IMR-90 (cell line): ENCODE measurements around the gene RAB39B. TPM values are rescaled to one million over a fixed set of nuclear protein-coding genes. Genes with fewer than 3 reads are reported as not detected.

Source experiments
- ATAC-seq: fragments of 200-7000 bp; cut with Tn5 transposase; 2 replicates; pipeline ENCODE4 v1.9.1; 2020; ENCODE audit warnings: low read depth, mild to moderate bottlenecking, moderate library complexity
- BruUV-seq: library from RNA; stranded (reverse); fragments of 400-500 nt; replicated peaks from 2 replicates; lab custom pipeline; 2021; lab: Mats Ljungman, UMichigan
- CTCF ChIA-PET: fragments of 300-600 bp; formaldehyde crosslinking; extraction: SDS; loops from one replicate; lab custom pipeline; 2021; ENCODE audit warnings: antibody characterized with exemption; lab: Yijun Ruan, JAX
- POLR2A ChIA-PET: fragments of 300-600 bp; sonication (Branson Sonifier 250); formaldehyde crosslinking; loops from one replicate; lab custom pipeline; 2022; ENCODE audit warnings: antibody characterized with exemption; ENCODE audit not compliant: unreplicated experiment; lab: Charles Lee
- DNase-seq: peaks from one replicate; pipeline ENCODE4 v3.0.0; 2013
- H2AFZ ChIP-seq: replicated peaks from 2 replicates; pipeline ENCODE3; 2013; ENCODE audit warnings: low read length, mild to moderate bottlenecking; ENCODE audit not compliant: poor library complexity
- H2AK5ac ChIP-seq: 2 replicates; pipeline ENCODE4 v1.6.1; 2013; ENCODE audit warnings: low read depth, low read length, inconsistent platforms
- H2AK9ac ChIP-seq: replicated peaks from 2 replicates; pipeline ENCODE3; 2013; ENCODE audit warnings: mild to moderate bottlenecking, low read depth, low read length, moderate library complexity; ENCODE audit not compliant: poor library complexity
- H2BK120ac ChIP-seq: 2 replicates; pipeline ENCODE4 v1.6.1; 2013; ENCODE audit warnings: low read depth, low read length, inconsistent platforms
- H2BK15ac ChIP-seq: 3 replicates; pipeline ENCODE4 v1.6.1; 2013; ENCODE audit warnings: low read depth, low read length, inconsistent platforms
- H2BK20ac ChIP-seq: 2 replicates; pipeline ENCODE4 v1.6.1; 2013; ENCODE audit warnings: low read depth, mild to moderate bottlenecking, inconsistent platforms, low read length, moderate library complexity
- H2BK5ac ChIP-seq: 2 replicates; pipeline ENCODE4 v1.6.1; 2013; ENCODE audit warnings: mild to moderate bottlenecking, low read depth, low read length, inconsistent platforms; ENCODE audit not compliant: poor library complexity, severe bottlenecking
- H3K14ac ChIP-seq: replicated peaks from 2 replicates; pipeline ENCODE4 v1.6.1; 2013; ENCODE audit warnings: low read depth, low read length, inconsistent platforms
- H3K18ac ChIP-seq: 2 replicates; pipeline ENCODE4 v1.6.1; 2013; ENCODE audit warnings: low read depth, low read length, control low read depth
- H3K23ac ChIP-seq: 2 replicates; pipeline ENCODE4 v1.6.1; 2013; ENCODE audit warnings: low read depth, low read length, inconsistent platforms
- H3K27ac ChIP-seq: 2 replicates; pipeline ENCODE4 v1.5.1; 2013; ENCODE audit warnings: mild to moderate bottlenecking, control low read depth, low read length; ENCODE audit not compliant: insufficient read depth
- H3K27me3 ChIP-seq: 2 replicates; pipeline ENCODE4 v1.6.1; 2013; ENCODE audit warnings: low read length; ENCODE audit not compliant: control insufficient read depth, insufficient read depth
- H3K36me3 ChIP-seq: 2 replicates; pipeline ENCODE4 v1.6.1; 2013; ENCODE audit warnings: low read length, mixed read lengths; ENCODE audit not compliant: control insufficient read depth, insufficient read depth
- H3K4ac ChIP-seq: 2 replicates; pipeline ENCODE4 v1.6.1; 2013; ENCODE audit warnings: low read depth, low read length, inconsistent platforms
- H3K4me1 ChIP-seq: 2 replicates; pipeline ENCODE4 v1.6.1; 2013; ENCODE audit warnings: low read length, mixed read lengths; ENCODE audit not compliant: control insufficient read depth, insufficient read depth
- H3K4me2 ChIP-seq: 2 replicates; pipeline ENCODE4 v1.6.1; 2013; ENCODE audit warnings: low read depth, mild to moderate bottlenecking, control low read depth, low read length, moderate library complexity
- H3K4me3 ChIP-seq: 2 replicates; pipeline ENCODE4 v1.5.1; 2013; ENCODE audit warnings: low read depth, mild to moderate bottlenecking, control low read depth, low read length, moderate library complexity; ENCODE audit not compliant: insufficient read depth
- H3K56ac ChIP-seq: 2 replicates; pipeline ENCODE4 v1.6.1; 2013; ENCODE audit warnings: low read length, inconsistent platforms; ENCODE audit not compliant: insufficient read depth; ENCODE audit errors: extremely low read depth
- H3K79me1 ChIP-seq, 2 experiments: 2 replicates each; pipeline ENCODE4 v1.6.1; 2013; ENCODE audit warnings: low read length in 2 of 2, inconsistent platforms in 1 of 2, low read depth in 1 of 2
- H3K9ac ChIP-seq: 2 replicates; pipeline ENCODE4 v1.6.1; 2013; ENCODE audit warnings: low read depth, low read length, control low read depth
- H3K9me1 ChIP-seq: 2 replicates; pipeline ENCODE4 v1.6.1; 2013; ENCODE audit warnings: low read length, inconsistent platforms; ENCODE audit not compliant: insufficient read depth
- H3K9me3 ChIP-seq: 2 replicates; pipeline ENCODE4 v1.6.1; 2013; ENCODE audit warnings: low read length; ENCODE audit not compliant: control insufficient read depth, insufficient read depth
- H4K20me1 ChIP-seq: 2 replicates; pipeline ENCODE4 v1.6.1; 2013; ENCODE audit warnings: low read length, inconsistent platforms; ENCODE audit not compliant: insufficient read depth
- H4K5ac ChIP-seq: 2 replicates; pipeline ENCODE4 v1.6.1; 2013; ENCODE audit warnings: mild to moderate bottlenecking, low read depth, low read length, control low read depth
- H4K8ac ChIP-seq, 2 experiments: 2 replicates each; pipeline ENCODE4 v1.6.1; 2013; ENCODE audit warnings: low read depth in 2 of 2, low read length in 2 of 2, control low read depth in 1 of 2, inconsistent platforms in 1 of 2
- H4K91ac ChIP-seq: 2 replicates; pipeline ENCODE4 v1.6.1; 2013; ENCODE audit warnings: low read depth, low read length, inconsistent platforms; ENCODE audit not compliant: insufficient read depth
- BHLHE40 ChIP-seq: fragments of 150-350 bp; IDR thresholded peaks from 2 replicates; pipeline ENCODE4 v1.6.1; 2016; ENCODE audit warnings: mild to moderate bottlenecking, low read depth, low read length
- CEBPB ChIP-seq: IDR thresholded peaks from 2 replicates; pipeline ENCODE4 v1.6.1; 2012; ENCODE audit warnings: low read depth, low read length, improper control_type of control experiment
- CHD1 ChIP-seq: IDR thresholded peaks from 2 replicates; pipeline ENCODE4 v1.6.1; 2012; ENCODE audit warnings: low read depth, low read length, improper control_type of control experiment
- CTCF ChIP-seq: conservative IDR thresholded peaks from 2 replicates; pipeline ENCODE4 v1.5.1; 2012; ENCODE audit warnings: mild to moderate bottlenecking, low read depth, low read length, improper control_type of control experiment
- ELK1 ChIP-seq: fragments of 150-350 bp; IDR thresholded peaks from 2 replicates; pipeline ENCODE4 v1.6.1; 2016; ENCODE audit warnings: low read depth, mild to moderate bottlenecking, low read length, moderate library complexity, borderline replicate concordance
- FOS ChIP-seq: fragments of 150-350 bp; IDR thresholded peaks from 2 replicates; pipeline ENCODE4 v1.6.1; 2016; ENCODE audit warnings: low read depth, low read length
- MAFK ChIP-seq: IDR thresholded peaks from 2 replicates; pipeline ENCODE4 v1.6.1; 2012; ENCODE audit warnings: low read depth, low read length, improper control_type of control experiment
- MAZ ChIP-seq: IDR thresholded peaks from 2 replicates; pipeline ENCODE4 v1.6.1; 2012; ENCODE audit warnings: low read depth, mild to moderate bottlenecking, low read length, improper control_type of control experiment, moderate library complexity, borderline replicate concordance
- MXI1 ChIP-seq: IDR thresholded peaks from 2 replicates; pipeline ENCODE4 v1.6.1; 2012; ENCODE audit warnings: low read depth, mild to moderate bottlenecking, low read length, moderate library complexity, borderline replicate concordance
- POLR2A ChIP-seq: IDR thresholded peaks from 2 replicates; pipeline ENCODE4 v1.6.1; 2012; ENCODE audit warnings: mild to moderate bottlenecking, low read depth, low read length
- RAD21 ChIP-seq: IDR thresholded peaks from 2 replicates; pipeline ENCODE4 v1.6.1; 2012; ENCODE audit warnings: low read length, improper control_type of control experiment
- RCOR1 ChIP-seq: IDR thresholded peaks from 2 replicates; pipeline ENCODE4 v1.6.1; 2012; ENCODE audit warnings: mild to moderate bottlenecking, low read length, improper control_type of control experiment; ENCODE audit not compliant: insufficient replicate concordance
- RFX5 ChIP-seq: IDR thresholded peaks from 2 replicates; pipeline ENCODE4 v1.8.0; 2012; ENCODE audit warnings: low read depth, mild to moderate bottlenecking, low read length, moderate library complexity
- SMC3 ChIP-seq: fragments of 150-350 bp; IDR thresholded peaks from 2 replicates; pipeline ENCODE4 v1.6.1; 2016; ENCODE audit warnings: low read depth, mild to moderate bottlenecking, antibody characterized with exemption, low read length, moderate library complexity
- USF2 ChIP-seq: fragments of 150-350 bp; IDR thresholded peaks from 2 replicates; pipeline ENCODE4 v1.6.1; 2017; ENCODE audit warnings: mild to moderate bottlenecking, antibody characterized with exemption, low read length, low read depth
- WGBS, 2 experiments: methylation state at CpG; one replicate each; pipeline versions ENCODE4 v1.1.5 to v1.1.7; 2013; ENCODE audit warnings: missing lambda C conversion rate in 2 of 2; ENCODE audit not compliant: insufficient read length in 1 of 2; ENCODE audit errors: extremely low coverage in 2 of 2; 5-methylcytosine and 5-hydroxymethylcytosine counted together
- dilution Hi-C: fragments of 300-500 bp; cut with HindIII; formaldehyde crosslinking; loops from one replicate; pipeline ENCODE4 v1.14.3; 2018; ENCODE audit warnings: low sequenced_read_pairs; ENCODE audit not compliant: unreplicated experiment
- in situ Hi-C: fragments of 300-500 bp; cut with MboI; formaldehyde crosslinking; loops from 3 replicates; pipeline ENCODE4 v1.14.3; 2019; ENCODE audit warnings: low sequenced_read_pairs, inconsistent platforms, mixed read lengths
- intact Hi-C: fragments of 100-400 bp; cut with micrococcal nuclease; formaldehyde crosslinking; loops from 2 replicates; pipeline ENCODE4 v1.10.0; 2022
- polyA plus RNA-seq, 3 experiments: library from polyadenylated mRNA; depleted of rRNA; stranded (reverse); fragments of >200 nt; gene quantifications; 2 replicates each; pipeline ENCODE4 v1.2.3, GENCODE V29; 2012; ENCODE audit warnings: low replicate concordance in 1 of 3
- total RNA-seq: library from RNA; depleted of rRNA; stranded (reverse); fragments of >200 nt; gene quantifications from 2 replicates; pipeline ENCODE4 v1.2.3, GENCODE V29; 2012

Gene RAB39B
- total and polyA plus RNA-seq, 2 of the 4 experiments (the other 2 are of a cell fraction): 0.29 to 0.54 TPM

- no peak overlapping the region for H3K18ac ChIP-seq
- H2BK5ac ChIP-seq: no peak overlapping the region
- H2BK15ac ChIP-seq: no peak overlapping the region
- no peaks in the 10 kb centered on the region for H3K9me1 ChIP-seq
- ATAC-seq (no peak), DNase-seq (no peak)
- H4K8ac ChIP-seq: no peak overlapping the region
- H3K4me1 ChIP-seq: no peaks in the 10 kb centered on the region
- no peak overlapping the region for H3K4ac ChIP-seq
- no peaks in the 10 kb centered on the region for H3K27me3 ChIP-seq
- H3K36me3 ChIP-seq: no peaks in the 10 kb centered on the region
- H3K9ac ChIP-seq: no peak overlapping the region
- no peak overlapping the region for H3K56ac ChIP-seq
- TF ChIP-seq FOS: no peak
- no peak for TF ChIP-seq CTCF
- no peak for TF ChIP-seq RFX5
- TF ChIP-seq RAD21: no peak
- no peak for TF ChIP-seq CHD1
- no peak for TF ChIP-seq POLR2A
- TF ChIP-seq CEBPB: no peak
- TF ChIP-seq MAFK: no peak
- no peak for TF ChIP-seq BHLHE40
- no peak for TF ChIP-seq MXI1
- no peak for TF ChIP-seq ELK1
- no peak for TF ChIP-seq USF2
- no peak for TF ChIP-seq MAZ
- TF ChIP-seq SMC3: no peak
- TF ChIP-seq RCOR1: no peak
- no peak overlapping the region for H2AK5ac ChIP-seq
- no peak overlapping the region for H3K27ac ChIP-seq
- dilution Hi-C loops: no loop called here
- POLR2A ChIA-PET: no interaction called here
- no peak overlapping the region for H2BK120ac ChIP-seq
- H2AFZ ChIP-seq: no peak overlapping the region
- 0% methylated on average over 3 of the region's 3 CpGs; no CpG with 5 or more reads in 1 of the 2 experiments for WGBS, 2 experiments
- CTCF ChIA-PET: no interaction called here
- H3K23ac ChIP-seq: no peak overlapping the region
- H4K5ac ChIP-seq: no peak overlapping the region
- no peak overlapping the region for H3K4me3 ChIP-seq
- H2AK9ac ChIP-seq: no peak overlapping the region
- intact Hi-C loops: no loop called here
- no TSS peak for BruUV-seq
- H4K20me1 ChIP-seq: no peaks in the 10 kb centered on the region
- no peaks in the 10 kb centered on the region for H3K79me1 ChIP-seq
- H2BK20ac ChIP-seq: no peak overlapping the region
- in situ Hi-C loops: no loop called here
- peaks cover 2% of the 10 kb centered on the region; the same call in 1 of the 2 replicates for H3K9me3 ChIP-seq
- H3K4me2 ChIP-seq: no peak overlapping the region
- H4K91ac ChIP-seq: no peak overlapping the region
- H3K14ac ChIP-seq: no peak overlapping the region
Observed at GRCh38 chrX:155259752-155260151, 4.5 kb downstream of the RAB39B start.
